HG02759 (cell line): ENCODE data around the gene TJP2.
A peak's percentile ranks its signal among the peaks of the same experiment; 100 is the strongest.

ENCODE experiments used
- ATAC-seq: cut with Tn5 transposase; IDR thresholded peaks from one replicate; pipeline ENCODE4 v1.9.1; 2021; ENCODE audit warnings: mild to moderate bottlenecking, moderate library complexity; ENCODE audit not compliant: unreplicated experiment

Gene TJP2

GRCh38 chr9:69173891-69174615 lies at the start of gene TJP2:
TJP2 (plus strand) TSS chr9:69174277; CDS start chr9:69174373, 96 bp downstream.
- ATAC-seq = peak; percentile 62

GRCh38 chr9:69130456-69131441 lies 43.3 kb upstream of the TJP2 start:
- no peak for ATAC-seq

- ATAC-seq = no peak
Observed at GRCh38 chr9:69131682-69132081, 42.4 kb upstream of the TJP2 start.

- no peak for ATAC-seq
Observed at GRCh38 chr9:69132361-69132760, 41.7 kb upstream of the TJP2 start.

GRCh38 chr9:69134412-69134811 lies 39.7 kb upstream of the TJP2 start:
- no peak for ATAC-seq

- ATAC-seq = no peak
Observed at GRCh38 chr9:69136185-69136584, 37.9 kb upstream of the TJP2 start.

- no peak for ATAC-seq
Observed at GRCh38 chr9:69136779-69137178, 37.3 kb upstream of the TJP2 start.

GRCh38 chr9:69137311-69137710 lies 36.8 kb upstream of the TJP2 start:
- no peak for ATAC-seq

GRCh38 chr9:69139596-69139995 lies 34.5 kb upstream of the TJP2 start:
- no peak for ATAC-seq

- no peak for ATAC-seq
Observed at GRCh38 chr9:69140123-69140735, 33.8 kb upstream of the TJP2 start.

GRCh38 chr9:69141851-69142250 lies 32.2 kb upstream of the TJP2 start:
- no peak for ATAC-seq

GRCh38 chr9:69143291-69143690 lies 30.8 kb upstream of the TJP2 start:
- no peak for ATAC-seq

- ATAC-seq = no peak
Observed at GRCh38 chr9:69145144-69145715, 28.8 kb upstream of the TJP2 start.

- no peak for ATAC-seq
Observed at GRCh38 chr9:69147041-69147834, 26.8 kb upstream of the TJP2 start.

- ATAC-seq = no peak
Observed at GRCh38 chr9:69149321-69149807, 24.7 kb upstream of the TJP2 start.

- ATAC-seq = no peak
Observed at GRCh38 chr9:69151506-69151905, 22.6 kb upstream of the TJP2 start.

GRCh38 chr9:69153707-69154521 lies 20.2 kb upstream of the TJP2 start:
- no peak for ATAC-seq

- ATAC-seq = peak; percentile 99
Observed at GRCh38 chr9:69155341-69156030, 18.6 kb upstream of the TJP2 start.
